Adrenal gland (tissue), 12 donors: Measurements from ENCODE around the gene TPO. TPM values are rescaled to one million over a fixed set of nuclear protein-coding genes. Genes with fewer than 3 reads are reported as not detected.
A peak's percentile ranks its signal among the peaks of the same experiment; 100 is the strongest.

ENCODE experiments used
- DNase-seq, 7 donors: peaks; one replicate each; pipeline ENCODE4 v3.0.0-alpha.2; 2019 to 2020
- H3K27ac ChIP-seq, 5 donors: fragments of 200-600 bp; sonication (generic) in 4 of 5; 1 replicate in 3 of 5; 2 replicates in 2 of 5; pipeline versions ENCODE4 v1.5.1 to v1.8.0; 2016 to 2020; ENCODE audit warnings: mild to moderate bottlenecking in 1 of 5
- H3K27me3 ChIP-seq: fragments of 200-600 bp; 2 replicates; pipeline ENCODE4 v1.8.0; 2021
- H3K36me3 ChIP-seq, 2 donors: fragments of 200-600 bp; replicated peaks in 1 of 2; 1 replicate in 1 of 2; 2 replicates in 1 of 2; pipeline versions ENCODE4 v1.5.1 to v1.8.0; 2018 to 2022
- H3K4me1 ChIP-seq, 2 donors: fragments of 200-600 bp; replicated peaks in 1 of 2; 1 replicate in 1 of 2; 2 replicates in 1 of 2; pipeline versions ENCODE4 v1.5.1 to v1.8.0; 2018 to 2021
- H3K4me3 ChIP-seq, 4 donors: fragments of 200-600 bp; sonication (generic) in 3 of 4; one replicate each; pipeline ENCODE4 v1.5.1; 2016 to 2018
- H3K9me3 ChIP-seq, 3 donors: fragments of 200-600 bp; sonication (generic) in 1 of 3; replicated peaks in 1 of 3; 1 replicate in 2 of 3; 2 replicates in 1 of 3; pipeline versions ENCODE4 v1.5.1 to v1.8.0; 2016 to 2021
- POLR2A ChIP-seq, 2 donors: fragments of 450-650 bp; IDR thresholded peaks; one replicate each; pipeline ENCODE4 v1.6.1; 2017; ENCODE audit warnings: antibody characterized with exemption in 2 of 2, mild to moderate bottlenecking in 2 of 2, moderate library complexity in 1 of 2
- WGBS, 4 donors: extraction: QIAGEN DNeasy Blood & Tissue Kit in 2 of 4; methylation state at CpG; one replicate each; pipeline versions ENCODE4 v1.1.5 to v1.1.7; 2013 to 2017; 5-methylcytosine and 5-hydroxymethylcytosine counted together
- intact Hi-C, 2 donors: fragments of 100-400 bp; cut with DNase I; formaldehyde crosslinking; loops; one replicate each; pipeline versions ENCODE4 v1.14.1 to v1.15.0; 2022 to 2023
- polyA plus RNA-seq, 3 donors: library from polyadenylated mRNA; stranded (reverse); fragments of 200-250 nt in 2 of 3; fragments of 350-450 nt in 1 of 3; fragmentation: Illumina TruSeq in 1 of 3; extraction: RNeasy Lipid Tissue Mini Kit (QIAGEN cat#74804) in 1 of 3; gene quantifications; one replicate each; pipeline ENCODE4 v1.2.3, GENCODE V29; 2013 to 2014
- total RNA-seq, 9 donors: library from RNA; depleted of rRNA in 4 of 9; stranded (reverse); fragments of >200 nt in 4 of 9; fragments of 120-200 nt in 1 of 9; fragmentation: NEBNext Ultra II Directional in 1 of 9; extraction: Animal tissue kit (Norgen Biotek cat#: 25700) in 1 of 9; gene quantifications; one replicate each; pipeline versions ENCODE4 v1.1.0 to v1.2.4, GENCODE V29; 2013 to 2023
- TF ChIP-seq, protein P1 (sequence below), 6 experiments: fragments of 450-650 bp in 4 of 6; fragments of 200-600 bp in 2 of 6; sonication (generic) in 1 of 6; IDR thresholded peaks; 1 replicate in 5 of 6; 2 replicates in 1 of 6; pipeline versions ENCODE4 v1.5.1 to v1.8.0; 2016 to 2021; ENCODE audit warnings: antibody characterized with exemption in 6 of 6, mild to moderate bottlenecking in 2 of 6, moderate library complexity in 1 of 6
- donor health status: healthy with polysubstance abuse.
- donor health status: Bipolar disorder and iron deficiency.
- donor health status: DM: yes; HTN: yes; CAD: no.
- donor health status: DM: no; HTN: no; CAD: no.
- donor health status: DM: no; HTN: no; CAD: no.
- donor health status: DM: yes; HTN: yes; CAD: no.

Gene TPO
- total and polyA plus RNA-seq, 12 donors: 0.08 to 16.0 (median 1.6) TPM; not detected in 8

DNA sequence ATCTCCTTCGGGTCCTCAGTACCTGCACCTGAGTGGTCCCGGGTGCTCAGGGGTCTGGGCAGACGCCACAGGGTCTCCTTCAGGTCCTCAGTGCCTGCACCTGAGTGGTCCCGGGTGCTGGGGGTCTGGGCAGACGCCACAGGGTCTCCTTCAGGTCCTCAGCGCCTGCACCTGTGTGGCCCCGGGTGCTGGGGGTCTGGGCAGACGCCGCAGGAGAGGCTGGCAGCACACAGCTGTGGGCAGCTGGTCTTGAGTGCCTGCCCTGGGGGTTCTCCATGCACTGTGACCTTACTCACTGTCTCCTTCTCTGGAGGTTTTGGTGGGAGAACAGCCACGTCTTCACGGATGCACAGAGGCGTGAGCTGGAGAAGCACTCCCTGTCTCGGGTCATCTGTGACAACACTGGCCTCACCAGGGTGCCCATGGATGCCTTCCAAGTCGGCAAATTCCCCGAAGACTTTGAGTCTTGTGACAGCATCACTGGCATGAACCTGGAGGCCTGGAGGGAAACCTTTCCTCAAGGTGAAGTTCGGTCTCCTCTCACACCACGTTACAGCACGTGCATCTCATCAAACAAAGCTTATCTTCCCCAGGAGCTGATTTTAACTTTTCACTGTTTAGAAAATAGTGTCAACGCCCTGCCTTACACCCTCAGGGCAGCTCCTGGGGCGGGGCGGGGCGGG is 82.6 kb downstream of the TPO start:
- Histone ChIP-seq H3K9me3 (no peaks in the 10 kb centered on the region), H3K36me3 (no peaks in the 10 kb centered on the region), H3K4me1 (no peaks in the 10 kb centered on the region), H3K27me3 (no peaks in the 10 kb centered on the region), H3K27ac (no peak overlapping the region), H3K4me3 (no peak overlapping the region)
- TF ChIP-seq POLR2A (IDR thresholded peaks at IDR 0.05): no peak
- TF ChIP-seq, protein P1, sequence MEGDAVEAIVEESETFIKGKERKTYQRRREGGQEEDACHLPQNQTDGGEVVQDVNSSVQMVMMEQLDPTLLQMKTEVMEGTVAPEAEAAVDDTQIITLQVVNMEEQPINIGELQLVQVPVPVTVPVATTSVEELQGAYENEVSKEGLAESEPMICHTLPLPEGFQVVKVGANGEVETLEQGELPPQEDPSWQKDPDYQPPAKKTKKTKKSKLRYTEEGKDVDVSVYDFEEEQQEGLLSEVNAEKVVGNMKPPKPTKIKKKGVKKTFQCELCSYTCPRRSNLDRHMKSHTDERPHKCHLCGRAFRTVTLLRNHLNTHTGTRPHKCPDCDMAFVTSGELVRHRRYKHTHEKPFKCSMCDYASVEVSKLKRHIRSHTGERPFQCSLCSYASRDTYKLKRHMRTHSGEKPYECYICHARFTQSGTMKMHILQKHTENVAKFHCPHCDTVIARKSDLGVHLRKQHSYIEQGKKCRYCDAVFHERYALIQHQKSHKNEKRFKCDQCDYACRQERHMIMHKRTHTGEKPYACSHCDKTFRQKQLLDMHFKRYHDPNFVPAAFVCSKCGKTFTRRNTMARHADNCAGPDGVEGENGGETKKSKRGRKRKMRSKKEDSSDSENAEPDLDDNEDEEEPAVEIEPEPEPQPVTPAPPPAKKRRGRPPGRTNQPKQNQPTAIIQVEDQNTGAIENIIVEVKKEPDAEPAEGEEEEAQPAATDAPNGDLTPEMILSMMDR (IDR thresholded peaks at IDR 0.05): no peak
- 66 to 89% (median 84%) methylated on average over 13 to 22 of the region's 22 CpGs for WGBS, 4 donors
- intact Hi-C loops: no loop called here
- peak in 2 of 7 donors; percentile 7 to 35 for DNase-seq

DNA sequence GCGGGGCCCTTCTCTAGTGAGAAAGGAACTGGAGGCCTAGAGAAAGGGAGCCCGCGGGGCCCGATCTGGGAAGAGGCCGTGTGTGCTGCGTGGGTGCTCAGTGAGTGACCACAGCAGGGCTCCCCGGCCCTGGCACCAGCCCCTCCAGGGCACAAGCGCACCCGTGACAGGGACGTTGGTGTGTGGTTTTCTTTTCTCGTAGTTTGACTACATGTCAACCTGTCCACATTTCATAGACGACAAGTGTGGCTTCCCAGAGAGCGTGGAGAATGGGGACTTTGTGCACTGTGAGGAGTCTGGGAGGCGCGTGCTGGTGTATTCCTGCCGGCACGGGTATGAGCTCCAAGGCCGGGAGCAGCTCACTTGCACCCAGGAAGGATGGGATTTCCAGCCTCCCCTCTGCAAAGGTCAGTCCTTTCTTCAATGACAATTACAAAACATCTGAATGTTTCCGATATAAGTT is 83.1 kb downstream of the TPO start:
- H3K27ac ChIP-seq: no peak overlapping the region
- intact Hi-C loops: no loop called here
- no peaks in the 10 kb centered on the region for H3K9me3 ChIP-seq
- no peaks in the 10 kb centered on the region for H3K36me3 ChIP-seq
- H3K4me3 ChIP-seq: no peak overlapping the region
- DNase-seq: peak in 2 of 7 donors; percentile 1 to 4
- H3K27me3 ChIP-seq: no peaks in the 10 kb centered on the region
- no peaks in the 10 kb centered on the region for H3K4me1 ChIP-seq
- WGBS, 4 donors: 86 to 88% (median 87%) methylated on average over 17 to 19 of the region's 19 CpGs
- no peak for TF ChIP-seq POLR2A (IDR thresholded peaks at IDR 0.05)
- TF ChIP-seq, protein P1 (IDR thresholded peaks at IDR 0.05): no peak

DNA sequence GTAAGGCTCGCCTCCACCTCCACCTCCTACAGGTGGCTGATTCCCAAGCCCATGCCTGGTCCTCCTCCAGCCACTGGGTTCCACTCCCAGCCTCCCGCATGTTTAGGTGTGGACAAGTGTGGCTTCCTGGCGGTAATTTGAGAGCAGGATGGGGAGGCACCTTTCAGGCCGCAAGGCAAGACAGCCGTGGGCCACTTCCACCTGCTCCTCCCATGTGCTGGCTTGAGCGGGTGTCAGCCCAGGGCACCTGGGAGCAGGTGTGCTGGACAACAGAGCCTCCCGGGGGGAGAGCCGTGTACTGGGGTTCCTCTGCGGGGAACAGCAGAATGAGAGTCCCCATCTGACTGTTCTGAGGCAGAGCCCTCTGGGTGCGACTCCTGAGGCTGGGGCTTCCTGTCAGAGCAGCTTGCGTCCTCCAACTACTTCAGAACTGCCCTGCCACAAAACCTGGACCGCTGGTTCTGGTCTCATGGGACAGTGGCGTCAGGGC is 83.9 kb downstream of the TPO start:
- Histone ChIP-seq H3K36me3 (no peaks in the 10 kb centered on the region), H3K4me1 (no peaks in the 10 kb centered on the region), H3K27me3 (no peaks in the 10 kb centered on the region), H3K4me3 (no peak overlapping the region), H3K9me3 (no peaks in the 10 kb centered on the region), H3K27ac (no peak overlapping the region)
- peak in 1 of 7 donors; percentile 5 for DNase-seq
- TF ChIP-seq, protein P1 (IDR thresholded peaks at IDR 0.05): no peak
- TF ChIP-seq POLR2A (IDR thresholded peaks at IDR 0.05): no peak
- intact Hi-C loops: no loop called here
- 77 to 97% (median 83%) methylated on average over 4 to 13 of the region's 13 CpGs for WGBS, 4 donors

DNA sequence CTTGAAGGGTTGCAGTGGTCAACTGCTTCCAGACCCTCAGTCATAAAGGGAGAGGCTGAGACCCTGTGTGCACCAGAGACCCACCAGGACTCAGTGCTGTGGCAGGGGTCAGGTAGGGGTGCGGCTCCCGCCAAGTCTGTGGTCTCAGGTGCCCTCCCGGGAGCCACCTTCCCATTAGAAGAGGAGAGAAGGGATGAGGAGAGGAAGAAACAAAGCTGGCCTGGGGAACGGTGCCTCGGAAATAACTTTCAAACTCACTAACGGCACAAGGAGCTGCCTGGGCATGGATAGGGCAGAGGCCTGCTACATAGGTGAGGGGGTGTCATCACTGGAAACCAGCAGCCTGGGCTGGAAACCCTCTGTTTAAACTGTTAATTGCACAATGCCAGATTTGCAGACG is 84.9 kb downstream of the TPO start:
- H3K27me3 ChIP-seq: no peaks in the 10 kb centered on the region
- H3K36me3 ChIP-seq: no peaks in the 10 kb centered on the region
- peak in 1 of 7 donors; percentile 2 for DNase-seq
- TF ChIP-seq, protein P1 (IDR thresholded peaks at IDR 0.05): no peak
- no peak for TF ChIP-seq POLR2A (IDR thresholded peaks at IDR 0.05)
- H3K4me1 ChIP-seq: no peaks in the 10 kb centered on the region
- no peak overlapping the region for H3K27ac ChIP-seq
- no peak overlapping the region for H3K4me3 ChIP-seq
- no peaks in the 10 kb centered on the region for H3K9me3 ChIP-seq
- intact Hi-C loops: no loop called here
- 77 to 84% (median 80%) methylated on average over 7 of the region's 7 CpGs for WGBS, 4 donors
